Breast epithelium (tissue), 3 donors: ENCODE measurements around the gene PRXL2B.
"Not testable (repeated sequence)": the region's sequence is repeated elsewhere in the genome, so short reads cannot be mapped to it uniquely, and the experiment has no call there.

ENCODE experiments used
- CTCF ChIP-seq, 3 donors: fragments of 450-650 bp; IDR thresholded peaks; one replicate each; pipeline ENCODE4 v1.5.1; 2016 to 2017; ENCODE audit warnings: antibody characterized with exemption in 3 of 3, mild to moderate bottlenecking in 3 of 3, moderate library complexity in 3 of 3
- POLR2A ChIP-seq: fragments of 450-650 bp; IDR thresholded peaks from one replicate; pipeline ENCODE4 v1.6.1; 2016; ENCODE audit warnings: antibody characterized with exemption, mild to moderate bottlenecking, moderate library complexity
- POLR2AphosphoS5 ChIP-seq, 3 donors: sonication (generic); formaldehyde crosslinking; IDR thresholded peaks; one replicate each; pipeline ENCODE4 v1.6.1; 2017; ENCODE audit warnings: antibody characterized with exemption in 3 of 3

GRCh38 chr1:2549367-2550029 lies 37.1 kb upstream of the PRXL2B start:
- TF ChIP-seq CTCF (IDR thresholded peaks at IDR 0.05); POLR2A; POLR2AphosphoS5 (IDR thresholded peaks at IDR 0.05): not testable (repeated sequence)
